WTC11 (cell line): ENCODE data around the gene CHST15.

Source experiments
- TCF7 ChIP-seq: sonication (generic); formaldehyde crosslinking; IDR thresholded peaks from 2 replicates; pipeline ENCODE4 v1.8.0; 2022; ENCODE audit warnings: mild to moderate bottlenecking, low read depth, missing genetic modification reagents, moderate library complexity
- TF ChIP-seq, protein P1 (sequence below): fragments of 200-600 bp; IDR thresholded peaks from 2 replicates; pipeline ENCODE4 v1.8.0; 2022; ENCODE audit warnings: antibody characterized with exemption
- TF ChIP-seq, protein P2 (sequence below): sonication (generic); formaldehyde crosslinking; IDR thresholded peaks from 2 replicates; pipeline ENCODE4 v1.8.1; 2023; ENCODE audit warnings: mild to moderate bottlenecking, missing genetic modification reagents, borderline replicate concordance

DNA sequence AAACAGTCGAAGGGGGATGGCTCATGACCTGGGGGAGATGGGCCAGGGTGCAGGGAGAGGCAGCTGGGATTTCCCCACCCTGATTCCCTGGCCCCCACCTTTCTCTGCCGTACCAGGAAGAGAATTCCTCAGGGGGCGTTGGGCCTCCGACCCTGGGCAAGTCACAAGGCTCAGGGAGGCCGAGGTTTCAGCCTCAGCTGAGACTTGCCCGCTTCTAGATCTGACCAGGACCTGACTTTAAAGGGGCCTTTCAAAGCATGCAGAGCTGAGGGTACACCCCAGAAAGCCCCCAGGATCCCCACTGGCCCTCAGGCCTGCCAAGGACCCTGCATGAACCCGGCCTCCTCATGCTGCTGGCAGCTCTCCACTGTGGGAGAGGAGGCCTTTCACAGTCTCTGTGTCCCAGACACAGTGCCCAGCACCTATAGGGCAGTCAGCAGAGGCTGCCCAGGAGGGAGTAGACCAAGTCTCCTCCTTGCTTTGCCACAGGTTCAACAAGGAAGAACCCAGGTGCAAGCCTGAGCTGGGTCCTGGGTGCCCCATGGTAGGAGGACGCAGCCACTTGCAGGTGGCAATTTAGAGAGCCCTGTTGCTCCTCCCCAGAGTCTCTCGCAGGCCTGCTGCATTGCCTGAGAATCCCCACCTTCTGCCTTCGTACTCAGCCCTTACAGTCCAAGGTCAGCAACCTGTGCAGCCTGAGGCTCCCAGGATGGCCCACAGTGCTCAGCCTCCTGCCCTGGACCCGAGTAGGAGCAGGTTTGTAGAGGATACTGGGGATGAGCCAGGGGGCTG, 89.3 kb downstream of the CHST15 start:
- TF ChIP-seq TCF7 (CRISPR knock-in tag) = no peak
- TF ChIP-seq, protein P1, sequence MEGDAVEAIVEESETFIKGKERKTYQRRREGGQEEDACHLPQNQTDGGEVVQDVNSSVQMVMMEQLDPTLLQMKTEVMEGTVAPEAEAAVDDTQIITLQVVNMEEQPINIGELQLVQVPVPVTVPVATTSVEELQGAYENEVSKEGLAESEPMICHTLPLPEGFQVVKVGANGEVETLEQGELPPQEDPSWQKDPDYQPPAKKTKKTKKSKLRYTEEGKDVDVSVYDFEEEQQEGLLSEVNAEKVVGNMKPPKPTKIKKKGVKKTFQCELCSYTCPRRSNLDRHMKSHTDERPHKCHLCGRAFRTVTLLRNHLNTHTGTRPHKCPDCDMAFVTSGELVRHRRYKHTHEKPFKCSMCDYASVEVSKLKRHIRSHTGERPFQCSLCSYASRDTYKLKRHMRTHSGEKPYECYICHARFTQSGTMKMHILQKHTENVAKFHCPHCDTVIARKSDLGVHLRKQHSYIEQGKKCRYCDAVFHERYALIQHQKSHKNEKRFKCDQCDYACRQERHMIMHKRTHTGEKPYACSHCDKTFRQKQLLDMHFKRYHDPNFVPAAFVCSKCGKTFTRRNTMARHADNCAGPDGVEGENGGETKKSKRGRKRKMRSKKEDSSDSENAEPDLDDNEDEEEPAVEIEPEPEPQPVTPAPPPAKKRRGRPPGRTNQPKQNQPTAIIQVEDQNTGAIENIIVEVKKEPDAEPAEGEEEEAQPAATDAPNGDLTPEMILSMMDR = no peak
- TF ChIP-seq, protein P2, sequence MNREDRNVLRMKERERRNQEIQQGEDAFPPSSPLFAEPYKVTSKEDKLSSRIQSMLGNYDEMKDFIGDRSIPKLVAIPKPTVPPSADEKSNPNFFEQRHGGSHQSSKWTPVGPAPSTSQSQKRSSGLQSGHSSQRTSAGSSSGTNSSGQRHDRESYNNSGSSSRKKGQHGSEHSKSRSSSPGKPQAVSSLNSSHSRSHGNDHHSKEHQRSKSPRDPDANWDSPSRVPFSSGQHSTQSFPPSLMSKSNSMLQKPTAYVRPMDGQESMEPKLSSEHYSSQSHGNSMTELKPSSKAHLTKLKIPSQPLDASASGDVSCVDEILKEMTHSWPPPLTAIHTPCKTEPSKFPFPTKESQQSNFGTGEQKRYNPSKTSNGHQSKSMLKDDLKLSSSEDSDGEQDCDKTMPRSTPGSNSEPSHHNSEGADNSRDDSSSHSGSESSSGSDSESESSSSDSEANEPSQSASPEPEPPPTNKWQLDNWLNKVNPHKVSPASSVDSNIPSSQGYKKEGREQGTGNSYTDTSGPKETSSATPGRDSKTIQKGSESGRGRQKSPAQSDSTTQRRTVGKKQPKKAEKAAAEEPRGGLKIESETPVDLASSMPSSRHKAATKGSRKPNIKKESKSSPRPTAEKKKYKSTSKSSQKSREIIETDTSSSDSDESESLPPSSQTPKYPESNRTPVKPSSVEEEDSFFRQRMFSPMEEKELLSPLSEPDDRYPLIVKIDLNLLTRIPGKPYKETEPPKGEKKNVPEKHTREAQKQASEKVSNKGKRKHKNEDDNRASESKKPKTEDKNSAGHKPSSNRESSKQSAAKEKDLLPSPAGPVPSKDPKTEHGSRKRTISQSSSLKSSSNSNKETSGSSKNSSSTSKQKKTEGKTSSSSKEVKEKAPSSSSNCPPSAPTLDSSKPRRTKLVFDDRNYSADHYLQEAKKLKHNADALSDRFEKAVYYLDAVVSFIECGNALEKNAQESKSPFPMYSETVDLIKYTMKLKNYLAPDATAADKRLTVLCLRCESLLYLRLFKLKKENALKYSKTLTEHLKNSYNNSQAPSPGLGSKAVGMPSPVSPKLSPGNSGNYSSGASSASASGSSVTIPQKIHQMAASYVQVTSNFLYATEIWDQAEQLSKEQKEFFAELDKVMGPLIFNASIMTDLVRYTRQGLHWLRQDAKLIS (CRISPR knock-in tag) = no peak
